Calu3 (cell line): Measurements from ENCODE around the gene IFT88. TPM values are rescaled to one million over a fixed set of nuclear protein-coding genes. Genes with fewer than 3 reads are reported as not detected.

Source experiments
- BruUV-seq: library from RNA; stranded (reverse); fragments of 400-500 nt; replicated peaks from 2 replicates; lab custom pipeline; 2021; lab: Mats Ljungman, UMichigan
- CTCF ChIA-PET: fragments of 300-600 bp; sonication (Branson Sonifier 250); formaldehyde crosslinking; loops from one replicate; lab custom pipeline; 2022; ENCODE audit warnings: antibody characterized with exemption; lab: Charles Lee
- DNase-seq: peaks from one replicate; pipeline ENCODE4 v3.0.0; 2022
- H3K27ac Mint-ChIP-seq: one replicate; pipeline ENCODE4 v1.8.0; 2022; ENCODE audit warnings: mixed read lengths; ENCODE audit not compliant: unreplicated experiment
- H3K27me3 Mint-ChIP-seq: one replicate; pipeline ENCODE4 v1.8.0; 2022; ENCODE audit warnings: mixed read lengths; ENCODE audit not compliant: unreplicated experiment
- H3K36me3 Mint-ChIP-seq: one replicate; pipeline ENCODE4 v1.8.0; 2022; ENCODE audit warnings: mild to moderate bottlenecking, moderate library complexity, mixed read lengths; ENCODE audit not compliant: insufficient read depth, unreplicated experiment
- H3K4me1 Mint-ChIP-seq: one replicate; pipeline ENCODE4 v1.8.0; 2022; ENCODE audit warnings: mild to moderate bottlenecking, low read depth, mixed read lengths; ENCODE audit not compliant: unreplicated experiment
- H3K4me3 Mint-ChIP-seq: one replicate; pipeline ENCODE4 v1.8.0; 2022; ENCODE audit warnings: mild to moderate bottlenecking, low read depth, moderate library complexity, mixed read lengths; ENCODE audit not compliant: unreplicated experiment
- H3K9me3 Mint-ChIP-seq: one replicate; pipeline ENCODE4 v1.8.0; 2022; ENCODE audit warnings: low read depth, mixed read lengths; ENCODE audit not compliant: unreplicated experiment
- CTCF ChIP-seq: fragments of 200-600 bp; IDR thresholded peaks from one replicate; pipeline ENCODE4 v1.8.0; 2022; ENCODE audit warnings: antibody characterized with exemption; ENCODE audit not compliant: unreplicated experiment
- intact Hi-C: fragments of 100-400 bp; cut with micrococcal nuclease; formaldehyde crosslinking; loops from one replicate; pipeline ENCODE4 v1.10.0; 2022; ENCODE audit not compliant: unreplicated experiment
- total RNA-seq: library from RNA; stranded (reverse); gene quantifications from 2 replicates; pipeline ENCODE4 v1.2.3, GENCODE V29; 2022

Gene IFT88
- total RNA-seq, 1 experiment from 2014 or later: 13.6 TPM

- DNase-seq: no peak
- Mint-ChIP-seq H3K4me3 (no peak overlapping the region), H3K27me3 (no peaks in the 10 kb centered on the region), H3K36me3 (no peaks in the 10 kb centered on the region), H3K4me1 (no peaks in the 10 kb centered on the region), H3K27ac (no peak overlapping the region), H3K9me3 (no peaks in the 10 kb centered on the region)
- no TSS peak for BruUV-seq
- TF ChIP-seq CTCF: no peak
- CTCF ChIA-PET: no interaction called here
- intact Hi-C loops: no loop called here
These were observed 80.8 kb downstream of the IFT88 start for GRCh38 chr13:20647758-20648157.

GRCh38 chr13:20652946-20653345 is 86.0 kb downstream of the IFT88 start:
- TF ChIP-seq CTCF: no peak
- DNase-seq: no peak
- BruUV-seq: no TSS peak
- Mint-ChIP-seq H3K4me3 (no peak overlapping the region), H3K4me1 (no peaks in the 10 kb centered on the region), H3K9me3 (no peaks in the 10 kb centered on the region), H3K36me3 (no peaks in the 10 kb centered on the region), H3K27ac (no peak overlapping the region), H3K27me3 (no peaks in the 10 kb centered on the region)
- CTCF ChIA-PET: no interaction called here
- intact Hi-C loops: no loop called here

- H3K9me3 Mint-ChIP-seq: no peaks in the 10 kb centered on the region
- no peak for DNase-seq
- no peak for TF ChIP-seq CTCF
- intact Hi-C loops: no loop called here
- CTCF ChIA-PET: no interaction called here
- H3K4me3 Mint-ChIP-seq: no peak overlapping the region
- no peaks in the 10 kb centered on the region for H3K27me3 Mint-ChIP-seq
- no peaks in the 10 kb centered on the region for H3K36me3 Mint-ChIP-seq
- no peak overlapping the region for H3K27ac Mint-ChIP-seq
- peaks cover 6% of the 10 kb centered on the region for H3K4me1 Mint-ChIP-seq
- no TSS peak for BruUV-seq
These were observed 87.2 kb downstream of the IFT88 start for GRCh38 chr13:20654156-20654555.

GRCh38 chr13:20658451-20659040 is 91.6 kb downstream of the IFT88 start:
- no peak for TF ChIP-seq CTCF
- Mint-ChIP-seq H3K4me3 (no peak overlapping the region), H3K27me3 (no peaks in the 10 kb centered on the region), H3K9me3 (no peaks in the 10 kb centered on the region), H3K36me3 (no peaks in the 10 kb centered on the region), H3K27ac (no peak overlapping the region), H3K4me1 (peaks cover 6% of the 10 kb centered on the region)
- intact Hi-C loops: no loop called here
- CTCF ChIA-PET: no interaction called here
- BruUV-seq: no TSS peak
- no peak for DNase-seq
